Ascending aorta (tissue), 2 donors: ENCODE data around the gene KRT3. TPM values are rescaled to one million over a fixed set of nuclear protein-coding genes. Genes with fewer than 3 reads are reported as not detected.
"Not testable (repeated sequence)": the region's sequence is repeated elsewhere in the genome, so short reads cannot be mapped to it uniquely, and the experiment has no call there.

ENCODE experiments used
- DNase-seq, 2 donors: peaks; one replicate each; pipeline ENCODE4 v3.0.0-alpha.2; 2019; ENCODE audit warnings: low spot score in 2 of 2
- H3K27ac ChIP-seq, 2 donors: fragments of 200-600 bp; sonication (generic); one replicate each; pipeline ENCODE4 v1.5.1; 2016 to 2017; ENCODE audit warnings: mild to moderate bottlenecking in 1 of 2
- H3K27me3 ChIP-seq: fragments of 200-600 bp; sonication (generic); one replicate; pipeline ENCODE4 v1.5.1; 2017
- H3K36me3 ChIP-seq, 2 donors: fragments of 200-600 bp; sonication (generic); one replicate each; pipeline ENCODE4 v1.5.1; 2016
- H3K4me1 ChIP-seq, 2 donors: fragments of 200-600 bp; sonication (generic); one replicate each; pipeline ENCODE4 v1.5.1; 2016 to 2017; ENCODE audit warnings: mild to moderate bottlenecking in 1 of 2
- H3K4me3 ChIP-seq, 2 donors: fragments of 200-600 bp; sonication (generic); one replicate each; pipeline ENCODE4 v1.5.1; 2016 to 2017; ENCODE audit warnings: mild to moderate bottlenecking in 1 of 2
- H3K9me3 ChIP-seq, 2 donors: fragments of 200-600 bp; sonication (generic); one replicate each; pipeline ENCODE4 v1.5.1; 2016
- intact Hi-C: fragments of 100-400 bp; cut with DNase I; formaldehyde crosslinking; loops from one replicate; pipeline ENCODE4 v1.15.1; 2023
- total RNA-seq: library from RNA; depleted of rRNA; stranded (reverse); fragments of >200 nt; gene quantifications from one replicate; pipeline ENCODE4 v1.1.0, GENCODE V29; 2016
- TF ChIP-seq, protein P1 (sequence below), 3 experiments: fragments of 200-600 bp in 2 of 3; fragments of 450-650 bp in 1 of 3; sonication (generic) in 2 of 3; IDR thresholded peaks; one replicate each; pipeline ENCODE4 v1.5.1; 2016 to 2019; ENCODE audit warnings: antibody characterized with exemption in 3 of 3, mild to moderate bottlenecking in 1 of 3, moderate library complexity in 1 of 3

The KRT3 gene
- total RNA-seq, 1 donor from 2014 or later, result not detected

DNA sequence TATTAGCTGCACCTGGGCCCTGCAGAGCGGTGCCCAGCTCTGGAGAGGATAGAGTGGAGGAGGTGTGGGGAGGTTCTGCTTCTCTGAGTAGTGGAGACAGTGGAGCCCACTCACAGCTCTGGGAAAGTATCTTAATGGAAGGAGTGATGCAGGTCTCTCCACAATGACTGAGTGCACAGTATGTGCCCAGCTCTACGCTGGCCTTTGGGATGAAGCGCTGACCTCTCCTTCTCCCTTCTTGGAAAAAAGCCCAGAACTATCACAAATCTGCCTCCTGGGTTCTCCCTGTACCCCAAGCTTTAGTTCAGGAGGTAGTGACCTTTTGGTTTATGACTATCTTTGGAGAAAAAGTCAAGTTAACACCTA, 495 bp upstream of the KRT3 start:
- Histone ChIP-seq H3K36me3 (no peaks in the 10 kb centered on the region), H3K4me3 (no peak overlapping the region), H3K9me3 (no peaks in the 10 kb centered on the region), H3K4me1 (no peaks in the 10 kb centered on the region), H3K27ac (no peak overlapping the region), H3K27me3 (no peaks in the 10 kb centered on the region)
- intact Hi-C loops, result no loop called here
- no peak for DNase-seq
- TF ChIP-seq, protein P1, sequence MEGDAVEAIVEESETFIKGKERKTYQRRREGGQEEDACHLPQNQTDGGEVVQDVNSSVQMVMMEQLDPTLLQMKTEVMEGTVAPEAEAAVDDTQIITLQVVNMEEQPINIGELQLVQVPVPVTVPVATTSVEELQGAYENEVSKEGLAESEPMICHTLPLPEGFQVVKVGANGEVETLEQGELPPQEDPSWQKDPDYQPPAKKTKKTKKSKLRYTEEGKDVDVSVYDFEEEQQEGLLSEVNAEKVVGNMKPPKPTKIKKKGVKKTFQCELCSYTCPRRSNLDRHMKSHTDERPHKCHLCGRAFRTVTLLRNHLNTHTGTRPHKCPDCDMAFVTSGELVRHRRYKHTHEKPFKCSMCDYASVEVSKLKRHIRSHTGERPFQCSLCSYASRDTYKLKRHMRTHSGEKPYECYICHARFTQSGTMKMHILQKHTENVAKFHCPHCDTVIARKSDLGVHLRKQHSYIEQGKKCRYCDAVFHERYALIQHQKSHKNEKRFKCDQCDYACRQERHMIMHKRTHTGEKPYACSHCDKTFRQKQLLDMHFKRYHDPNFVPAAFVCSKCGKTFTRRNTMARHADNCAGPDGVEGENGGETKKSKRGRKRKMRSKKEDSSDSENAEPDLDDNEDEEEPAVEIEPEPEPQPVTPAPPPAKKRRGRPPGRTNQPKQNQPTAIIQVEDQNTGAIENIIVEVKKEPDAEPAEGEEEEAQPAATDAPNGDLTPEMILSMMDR (IDR thresholded peaks at IDR 0.05), result no peak

- H3K27me3 ChIP-seq, H3K36me3 ChIP-seq, H3K4me3 ChIP-seq, intact Hi-C loops, DNase-seq, H3K9me3 ChIP-seq, H3K27ac ChIP-seq, H3K4me1 ChIP-seq: not testable (repeated sequence)
These were observed 614 bp downstream of the KRT3 start for GRCh38 chr12:52795332-52795674.

DNA sequence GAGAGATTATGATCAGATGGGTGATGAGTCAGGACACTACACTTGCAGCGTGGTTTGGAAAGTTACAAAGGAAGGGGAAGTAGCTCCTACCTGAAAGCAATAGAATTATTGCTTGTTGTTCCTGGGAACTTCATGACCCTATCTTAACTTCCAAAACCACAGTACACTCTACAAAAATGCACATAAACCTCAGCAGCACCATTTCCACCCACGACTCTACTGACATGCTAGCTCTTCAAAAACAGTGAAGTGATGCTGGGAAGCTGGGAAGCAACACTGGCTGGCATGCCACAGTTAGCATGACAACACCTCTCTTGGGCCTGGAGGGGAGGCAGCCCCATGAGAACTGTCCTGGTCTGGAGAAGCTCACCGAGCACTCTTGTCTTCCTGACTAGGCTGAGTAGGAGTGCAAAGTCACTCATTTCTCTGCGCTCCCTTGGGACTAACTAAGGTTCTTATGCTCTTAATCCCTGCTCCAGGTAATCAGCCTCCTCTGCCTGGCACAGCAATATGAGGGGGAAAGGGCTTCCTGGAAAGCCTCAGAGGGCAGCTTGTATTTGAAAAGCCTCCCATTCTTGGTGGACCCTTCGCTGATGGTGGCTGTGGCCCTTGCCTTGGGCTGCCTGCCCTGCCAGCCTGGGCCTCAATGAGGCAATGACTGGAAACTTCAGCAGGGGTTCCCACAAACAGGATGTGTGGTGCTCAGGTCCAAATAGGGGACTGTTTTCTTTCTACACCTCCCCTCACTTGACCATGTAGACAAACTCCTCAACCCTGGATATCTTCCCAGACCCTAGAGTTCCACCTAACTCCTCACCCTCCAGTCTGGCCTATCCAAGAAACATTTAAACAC, 1.2 kb downstream of the KRT3 start:
- intact Hi-C loops, result no loop called here
- Histone ChIP-seq H3K36me3 (no peaks in the 10 kb centered on the region), H3K27me3 (no peaks in the 10 kb centered on the region), H3K4me3 (no peak overlapping the region), H3K4me1 (no peaks in the 10 kb centered on the region), H3K9me3 (no peaks in the 10 kb centered on the region), H3K27ac (no peak overlapping the region)
- no peak for DNase-seq
- TF ChIP-seq, protein P1 (IDR thresholded peaks at IDR 0.05), result no peak

- H3K4me1 ChIP-seq, result no peaks in the 10 kb centered on the region
- TF ChIP-seq, protein P1 (IDR thresholded peaks at IDR 0.05), result no peak
- no peaks in the 10 kb centered on the region for H3K36me3 ChIP-seq
- intact Hi-C loops, result no loop called here
- no peak overlapping the region for H3K27ac ChIP-seq
- H3K4me3 ChIP-seq, result no peak overlapping the region
- no peaks in the 10 kb centered on the region for H3K27me3 ChIP-seq
- no peaks in the 10 kb centered on the region for H3K9me3 ChIP-seq
- no peak for DNase-seq
These were observed 3.5 kb downstream of the KRT3 start for GRCh38 chr12:52792185-52793029.

DNA sequence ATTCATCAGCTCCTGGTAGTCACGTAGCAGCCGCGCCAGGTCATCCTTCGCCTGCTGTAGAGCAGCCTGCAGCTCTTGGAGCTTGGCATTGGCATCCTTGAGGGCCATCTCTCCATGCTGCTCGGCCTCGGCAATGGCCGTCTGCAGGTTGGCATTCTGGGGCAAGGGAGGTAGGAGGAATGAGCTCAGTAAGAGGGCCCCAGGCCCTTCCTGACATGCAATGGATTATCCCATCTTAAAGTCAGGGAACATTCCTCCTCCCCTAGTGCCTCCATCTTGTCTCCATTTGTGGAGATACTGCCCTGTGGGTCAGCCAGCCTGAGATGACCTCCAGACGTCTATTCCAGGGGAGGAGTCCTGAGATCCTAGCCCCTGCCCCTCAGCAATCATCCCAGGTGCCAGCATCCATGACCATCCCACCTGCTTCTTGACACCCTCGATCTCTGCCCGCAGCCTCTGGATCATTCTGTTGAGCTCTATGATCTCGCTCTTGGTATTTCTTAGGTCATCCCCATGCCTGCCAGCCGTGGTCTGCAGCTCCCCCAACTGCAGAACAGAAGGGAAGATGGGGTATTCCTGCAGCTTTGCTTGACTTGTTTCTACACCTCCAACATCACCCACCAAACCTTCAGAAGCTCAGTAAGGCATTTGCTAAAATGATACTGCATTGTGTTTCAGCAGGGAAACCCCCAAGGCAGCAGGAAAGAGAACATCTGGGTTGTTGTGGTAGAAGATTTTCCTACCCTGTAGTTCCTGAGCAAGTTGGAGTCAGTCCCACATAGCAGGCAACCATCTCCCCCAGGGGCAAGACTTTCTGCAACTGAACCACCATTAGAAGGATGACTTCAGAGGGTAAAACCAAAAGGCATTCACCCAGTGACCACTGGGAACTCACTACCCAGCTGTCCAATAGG, 4.4 kb downstream of the KRT3 start:
- H3K36me3 ChIP-seq, result no peaks in the 10 kb centered on the region
- no peaks in the 10 kb centered on the region for H3K4me1 ChIP-seq
- intact Hi-C loops, result no loop called here
- TF ChIP-seq, protein P1 (IDR thresholded peaks at IDR 0.05), result no peak
- no peaks in the 10 kb centered on the region for H3K9me3 ChIP-seq
- H3K27me3 ChIP-seq, result no peaks in the 10 kb centered on the region
- no peak overlapping the region for H3K4me3 ChIP-seq
- no peak overlapping the region for H3K27ac ChIP-seq
- no peak for DNase-seq
